ENCODE results near the gene ZNF101.

DNA sequence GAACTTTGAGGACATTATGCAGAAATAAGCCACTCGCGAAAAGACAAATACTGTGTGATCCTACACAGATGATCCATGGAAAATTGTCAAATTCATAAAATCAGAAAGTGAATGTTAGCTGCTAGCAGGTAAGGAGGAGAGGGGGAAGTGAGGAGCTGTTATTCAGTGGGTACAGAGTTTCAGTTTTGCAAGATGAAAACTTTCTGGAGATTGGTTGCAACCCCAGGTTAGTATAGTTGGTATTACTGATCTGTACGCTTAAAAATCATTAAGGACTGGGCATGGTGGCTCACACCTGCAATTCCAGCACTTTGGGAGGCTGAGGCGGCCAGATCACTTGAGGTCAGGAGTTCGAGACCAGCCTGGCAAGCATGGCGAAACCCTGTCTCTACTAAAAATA is 17.9 kb downstream of the ZNF101 start:
- TF ChIP-seq, protein P1, sequence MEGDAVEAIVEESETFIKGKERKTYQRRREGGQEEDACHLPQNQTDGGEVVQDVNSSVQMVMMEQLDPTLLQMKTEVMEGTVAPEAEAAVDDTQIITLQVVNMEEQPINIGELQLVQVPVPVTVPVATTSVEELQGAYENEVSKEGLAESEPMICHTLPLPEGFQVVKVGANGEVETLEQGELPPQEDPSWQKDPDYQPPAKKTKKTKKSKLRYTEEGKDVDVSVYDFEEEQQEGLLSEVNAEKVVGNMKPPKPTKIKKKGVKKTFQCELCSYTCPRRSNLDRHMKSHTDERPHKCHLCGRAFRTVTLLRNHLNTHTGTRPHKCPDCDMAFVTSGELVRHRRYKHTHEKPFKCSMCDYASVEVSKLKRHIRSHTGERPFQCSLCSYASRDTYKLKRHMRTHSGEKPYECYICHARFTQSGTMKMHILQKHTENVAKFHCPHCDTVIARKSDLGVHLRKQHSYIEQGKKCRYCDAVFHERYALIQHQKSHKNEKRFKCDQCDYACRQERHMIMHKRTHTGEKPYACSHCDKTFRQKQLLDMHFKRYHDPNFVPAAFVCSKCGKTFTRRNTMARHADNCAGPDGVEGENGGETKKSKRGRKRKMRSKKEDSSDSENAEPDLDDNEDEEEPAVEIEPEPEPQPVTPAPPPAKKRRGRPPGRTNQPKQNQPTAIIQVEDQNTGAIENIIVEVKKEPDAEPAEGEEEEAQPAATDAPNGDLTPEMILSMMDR (IDR thresholded peaks at IDR 0.05 in 4 of 5, conservative IDR thresholded peaks at IDR 0.05 in 1 of 5): no peak
- no peak for TF ChIP-seq POLR2A (IDR thresholded peaks at IDR 0.05)

Measured in gastrocnemius medialis (tissue), 4 donors.